ENCODE results near the gene HAL. TPM values are rescaled to one million over a fixed set of nuclear protein-coding genes. Genes with fewer than 3 reads are reported as not detected.

HAL gene
- total RNA-seq, 1 donor from 2014 or later: 7.3 TPM

GRCh38 chr12:95980437-95980836 is 15.7 kb downstream of the HAL start:
- Histone ChIP-seq H3K4me3 (no peak overlapping the region), H3K36me3 (no peaks in the 10 kb centered on the region), H3K27ac (no peak overlapping the region), H3K4me1 (no peaks in the 10 kb centered on the region), H3K27me3 (ENCODE audit: low read depth) (no peaks in the 10 kb centered on the region), H3K9me3 (no peaks in the 10 kb centered on the region)
- no peak for TF ChIP-seq CTCF (IDR thresholded peaks at IDR 0.05)
- DNase-seq (no peak), ATAC-seq (no peak)
- intact Hi-C loops (cut with DNase I): no loop called here

- Histone ChIP-seq H3K4me1 (no peaks in the 10 kb centered on the region), H3K27me3 (ENCODE audit: low read depth) (no peaks in the 10 kb centered on the region), H3K4me3 (no peak overlapping the region), H3K36me3 (no peaks in the 10 kb centered on the region), H3K27ac (no peak overlapping the region), H3K9me3 (no peaks in the 10 kb centered on the region)
- ATAC-seq (no peak), DNase-seq (no peak)
- intact Hi-C loops (cut with DNase I): no loop called here
- no peak for TF ChIP-seq CTCF (IDR thresholded peaks at IDR 0.05)
Measured at GRCh38 chr12:95978774-95979173, 17.4 kb downstream of the HAL start.

DNA sequence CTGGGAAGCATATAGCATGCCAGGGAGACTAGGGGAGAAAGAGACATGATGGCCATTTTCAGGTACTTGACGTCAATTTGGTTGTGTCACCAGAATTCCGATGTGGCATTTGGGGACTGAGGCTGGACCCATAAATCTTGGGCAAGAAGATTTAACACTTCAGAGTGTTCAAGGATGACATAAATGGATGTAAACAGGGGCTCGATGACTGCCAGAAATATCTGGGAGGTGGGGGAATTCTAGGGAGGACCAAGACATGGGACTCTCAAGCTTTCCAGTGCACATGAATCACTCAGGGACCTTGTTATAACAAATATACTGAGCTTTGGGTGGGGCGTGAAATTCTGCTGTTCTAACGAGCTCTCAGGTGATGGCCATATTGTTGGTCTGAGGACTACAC is 17.8 kb downstream of the HAL start:
- H3K4me3 ChIP-seq: no peak overlapping the region
- ATAC-seq (no peak), DNase-seq (no peak)
- no peak for TF ChIP-seq CTCF (IDR thresholded peaks at IDR 0.05)
- intact Hi-C loops (cut with DNase I): no loop called here
- H3K9me3 ChIP-seq: no peaks in the 10 kb centered on the region
- no peak overlapping the region for H3K27ac ChIP-seq
- H3K4me1 ChIP-seq: no peaks in the 10 kb centered on the region
- no peaks in the 10 kb centered on the region for H3K27me3 ChIP-seq (ENCODE audit: low read depth)
- no peaks in the 10 kb centered on the region for H3K36me3 ChIP-seq

DNA sequence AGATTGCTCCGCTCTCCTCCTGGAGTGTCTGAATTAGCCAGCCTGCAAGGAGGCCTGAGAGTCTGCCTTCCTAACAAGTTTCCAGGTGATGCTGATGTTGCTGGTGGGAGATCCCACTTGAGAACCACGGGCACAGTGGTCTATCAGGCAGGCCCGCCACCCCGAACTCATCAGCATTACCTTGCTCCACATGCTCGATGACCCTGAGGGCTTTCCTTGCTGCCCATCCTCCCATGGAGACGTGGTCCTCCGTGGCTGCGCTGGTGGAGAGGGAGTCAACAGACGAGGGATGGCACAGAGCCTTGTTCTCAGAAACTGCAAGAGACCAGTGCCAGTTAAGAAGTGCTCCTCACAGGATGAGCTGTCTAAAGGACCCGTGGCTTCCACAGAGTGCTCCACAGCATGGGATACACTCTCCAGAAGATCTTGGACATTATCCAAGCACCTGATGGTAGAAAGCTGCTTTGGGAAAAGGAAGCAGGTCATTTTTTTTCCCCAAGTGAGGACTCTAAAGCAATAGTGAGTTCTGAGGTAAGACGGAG is 18.3 kb downstream of the HAL start:
- ATAC-seq (no peak), DNase-seq (no peak)
- H3K4me3 ChIP-seq: no peak overlapping the region
- no peaks in the 10 kb centered on the region for H3K4me1 ChIP-seq
- H3K36me3 ChIP-seq: no peaks in the 10 kb centered on the region
- TF ChIP-seq CTCF (IDR thresholded peaks at IDR 0.05): no peak
- no peaks in the 10 kb centered on the region for H3K9me3 ChIP-seq
- H3K27me3 ChIP-seq (ENCODE audit: low read depth): no peaks in the 10 kb centered on the region
- intact Hi-C loops (cut with DNase I): no loop called here
- no peak overlapping the region for H3K27ac ChIP-seq

DNA sequence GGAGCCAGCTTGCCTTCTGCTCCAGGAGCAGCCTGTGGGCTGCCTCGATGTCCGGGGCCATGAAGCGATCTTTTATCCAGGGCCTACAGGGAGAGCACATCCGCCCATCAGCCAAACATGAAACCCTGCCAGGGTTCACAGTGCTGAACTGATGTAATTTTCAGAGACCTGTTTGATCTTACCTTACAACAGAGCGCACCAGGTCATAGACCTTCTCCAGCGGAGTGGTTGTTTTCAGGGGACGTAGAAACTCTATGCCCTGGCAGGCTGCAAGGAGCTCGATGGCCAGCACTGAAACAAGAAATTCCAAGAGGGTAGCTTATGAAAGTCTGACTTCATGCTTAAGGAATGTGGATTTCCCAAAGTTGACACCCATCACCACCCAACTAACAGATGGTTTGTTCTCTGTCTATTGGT is 19.7 kb downstream of the HAL start:
- no peak for DNase-seq
- no peak for TF ChIP-seq CTCF (IDR thresholded peaks at IDR 0.05)
- Histone ChIP-seq H3K4me1 (no peaks in the 10 kb centered on the region), H3K4me3 (no peak overlapping the region), H3K27ac (no peak overlapping the region), H3K27me3 (ENCODE audit: low read depth) (no peaks in the 10 kb centered on the region), H3K9me3 (no peaks in the 10 kb centered on the region), H3K36me3 (no peaks in the 10 kb centered on the region)
- intact Hi-C loops (cut with DNase I): no loop called here
- no peak for ATAC-seq

GRCh38 chr12:95975491-95975890 is 20.7 kb downstream of the HAL start:
- intact Hi-C loops (cut with DNase I): no loop called here

More at GRCh38 chr12:95975491-95975890, 20.7 kb downstream of the HAL start:
- Histone ChIP-seq H3K27me3 (ENCODE audit: low read depth) (no peaks in the 10 kb centered on the region), H3K36me3 (no peaks in the 10 kb centered on the region), H3K9me3 (no peaks in the 10 kb centered on the region), H3K4me1 (no peaks in the 10 kb centered on the region), H3K27ac (no peak overlapping the region), H3K4me3 (no peak overlapping the region)
- DNase-seq: no peak
- no peak for ATAC-seq
- no peak for TF ChIP-seq CTCF (IDR thresholded peaks at IDR 0.05)

All from lower lobe of right lung (tissue), 2 donors.